ENCODE measurements around the gene WDR89.
"Not testable (repeated sequence)": the region's sequence is repeated elsewhere in the genome, so short reads cannot be mapped to it uniquely, and the experiment has no call there.

DNA sequence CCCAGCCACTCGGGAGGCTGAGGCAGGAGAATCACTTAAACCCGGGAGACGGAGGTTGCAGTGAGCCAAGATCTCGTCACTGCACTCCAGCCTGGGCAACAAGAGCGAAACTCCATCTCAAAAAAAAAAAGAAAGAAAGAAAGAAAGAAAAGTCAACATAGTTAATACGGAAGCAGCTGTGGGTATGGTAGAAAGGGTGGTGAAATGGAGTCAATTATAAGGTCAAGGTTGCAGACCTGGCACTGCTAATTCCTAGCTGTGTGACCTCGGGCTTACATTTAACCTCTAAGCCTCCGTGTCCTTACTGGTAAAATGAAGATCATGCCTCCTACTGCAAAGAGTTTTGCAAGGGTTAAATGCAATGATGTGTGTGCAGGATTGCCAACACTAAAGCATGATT is 58.6 kb downstream of the WDR89 start:
- not testable (repeated sequence) for TF ChIP-seq EP300 (IDR thresholded peaks at IDR 0.05; ENCODE audit: borderline replicate concordance in 1 of 2, low read depth in 1 of 2, low read length in 1 of 2); TEAD4 (IDR thresholded peaks at IDR 0.05; ENCODE audit: borderline replicate concordance, insufficient read depth); POLR2AphosphoS5 (IDR thresholded peaks at IDR 0.05; ENCODE audit: low read depth, low read length)
- TF ChIP-seq, protein P1, sequence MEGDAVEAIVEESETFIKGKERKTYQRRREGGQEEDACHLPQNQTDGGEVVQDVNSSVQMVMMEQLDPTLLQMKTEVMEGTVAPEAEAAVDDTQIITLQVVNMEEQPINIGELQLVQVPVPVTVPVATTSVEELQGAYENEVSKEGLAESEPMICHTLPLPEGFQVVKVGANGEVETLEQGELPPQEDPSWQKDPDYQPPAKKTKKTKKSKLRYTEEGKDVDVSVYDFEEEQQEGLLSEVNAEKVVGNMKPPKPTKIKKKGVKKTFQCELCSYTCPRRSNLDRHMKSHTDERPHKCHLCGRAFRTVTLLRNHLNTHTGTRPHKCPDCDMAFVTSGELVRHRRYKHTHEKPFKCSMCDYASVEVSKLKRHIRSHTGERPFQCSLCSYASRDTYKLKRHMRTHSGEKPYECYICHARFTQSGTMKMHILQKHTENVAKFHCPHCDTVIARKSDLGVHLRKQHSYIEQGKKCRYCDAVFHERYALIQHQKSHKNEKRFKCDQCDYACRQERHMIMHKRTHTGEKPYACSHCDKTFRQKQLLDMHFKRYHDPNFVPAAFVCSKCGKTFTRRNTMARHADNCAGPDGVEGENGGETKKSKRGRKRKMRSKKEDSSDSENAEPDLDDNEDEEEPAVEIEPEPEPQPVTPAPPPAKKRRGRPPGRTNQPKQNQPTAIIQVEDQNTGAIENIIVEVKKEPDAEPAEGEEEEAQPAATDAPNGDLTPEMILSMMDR (IDR thresholded peaks at IDR 0.05) = not testable (repeated sequence)
- TF ChIP-seq, protein P2, sequence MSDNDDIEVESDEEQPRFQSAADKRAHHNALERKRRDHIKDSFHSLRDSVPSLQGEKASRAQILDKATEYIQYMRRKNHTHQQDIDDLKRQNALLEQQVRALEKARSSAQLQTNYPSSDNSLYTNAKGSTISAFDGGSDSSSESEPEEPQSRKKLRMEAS (IDR thresholded peaks at IDR 0.05; ENCODE audit: low read depth) = not testable (repeated sequence)

Data from SK-N-SH (cell line).